Tibial artery (tissue), 4 donors: ENCODE results near the gene PPP1R3G.
"Not testable (repeated sequence)": the region's sequence is repeated elsewhere in the genome, so short reads cannot be mapped to it uniquely, and the experiment has no call there.

Experiments
- DNase-seq, 2 donors: peaks; one replicate each; pipeline ENCODE4 v3.0.0-alpha.2; 2019
- H3K27ac ChIP-seq, 2 donors: fragments of 200-600 bp; sonication (generic) in 1 of 2; 1 replicate in 1 of 2; 2 replicates in 1 of 2; pipeline ENCODE4 v1.5.1; 2018 to 2019; ENCODE audit warnings: mild to moderate bottlenecking in 1 of 2
- H3K27me3 ChIP-seq, 2 donors: fragments of 200-600 bp; sonication (generic) in 1 of 2; one replicate each; pipeline versions ENCODE4 v1.5.1 to v1.6.0; 2016 to 2019
- H3K36me3 ChIP-seq, 3 donors: fragments of 200-600 bp; sonication (generic) in 2 of 3; one replicate each; pipeline ENCODE4 v1.5.1; 2016 to 2019; ENCODE audit warnings: mild to moderate bottlenecking in 2 of 3
- H3K4me1 ChIP-seq, 4 donors: fragments of 200-600 bp; sonication (generic) in 2 of 4; 1 replicate in 3 of 4; 2 replicates in 1 of 4; pipeline ENCODE4 v1.5.1; 2016 to 2019
- H3K4me3 ChIP-seq, 2 donors: fragments of 200-600 bp; sonication (generic) in 1 of 2; 1 replicate in 1 of 2; 2 replicates in 1 of 2; pipeline ENCODE4 v1.5.1; 2018 to 2019; ENCODE audit warnings: mild to moderate bottlenecking in 2 of 2
- H3K9me3 ChIP-seq, 3 donors: fragments of 200-600 bp; sonication (generic) in 1 of 3; one replicate each; pipeline ENCODE4 v1.5.1; 2016 to 2019
- intact Hi-C: fragments of 100-400 bp; cut with DNase I; formaldehyde crosslinking; loops from one replicate; pipeline ENCODE4 v1.15.0; 2023; ENCODE audit warnings: low total_unique reads
- TF ChIP-seq, protein P1 (sequence below), 2 experiments: fragments of 200-600 bp in 1 of 2; fragments of 450-650 bp in 1 of 2; IDR thresholded peaks; one replicate each; pipeline ENCODE4 v1.5.1; 2017 to 2019; ENCODE audit warnings: antibody characterized with exemption in 2 of 2, mild to moderate bottlenecking in 1 of 2, moderate library complexity in 1 of 2

The PPP1R3G gene

DNA sequence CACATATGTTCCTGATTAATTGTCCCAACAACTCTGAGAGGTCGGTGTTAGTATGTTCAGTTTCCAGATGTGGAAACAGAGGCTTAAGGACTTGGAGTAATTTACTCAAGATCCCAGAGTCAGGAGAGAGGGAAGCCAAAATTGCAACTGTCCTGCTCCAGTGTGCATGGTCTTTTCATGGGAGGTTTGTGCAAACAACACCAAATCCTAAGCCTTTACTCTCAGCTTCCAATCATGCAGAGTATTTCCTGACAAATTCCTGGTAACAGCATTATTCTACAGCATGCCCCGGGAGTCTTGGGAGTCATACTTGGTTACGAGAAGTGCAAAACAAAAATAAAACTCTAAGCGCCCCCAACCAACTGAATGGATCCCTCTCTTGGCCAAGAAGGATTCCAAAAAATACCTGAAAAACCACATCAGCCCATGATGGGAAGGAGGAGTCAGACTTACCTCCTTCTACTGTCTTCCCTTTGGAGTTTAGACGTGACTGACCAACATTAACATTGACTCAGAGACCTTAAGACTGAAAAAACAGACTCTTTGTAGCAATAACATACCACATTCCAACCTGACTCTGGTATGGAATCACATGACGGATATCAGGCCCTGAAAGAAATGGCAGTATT is 30.8 kb upstream of the PPP1R3G start:
- no peak overlapping the region for H3K4me3 ChIP-seq
- TF ChIP-seq, protein P1, sequence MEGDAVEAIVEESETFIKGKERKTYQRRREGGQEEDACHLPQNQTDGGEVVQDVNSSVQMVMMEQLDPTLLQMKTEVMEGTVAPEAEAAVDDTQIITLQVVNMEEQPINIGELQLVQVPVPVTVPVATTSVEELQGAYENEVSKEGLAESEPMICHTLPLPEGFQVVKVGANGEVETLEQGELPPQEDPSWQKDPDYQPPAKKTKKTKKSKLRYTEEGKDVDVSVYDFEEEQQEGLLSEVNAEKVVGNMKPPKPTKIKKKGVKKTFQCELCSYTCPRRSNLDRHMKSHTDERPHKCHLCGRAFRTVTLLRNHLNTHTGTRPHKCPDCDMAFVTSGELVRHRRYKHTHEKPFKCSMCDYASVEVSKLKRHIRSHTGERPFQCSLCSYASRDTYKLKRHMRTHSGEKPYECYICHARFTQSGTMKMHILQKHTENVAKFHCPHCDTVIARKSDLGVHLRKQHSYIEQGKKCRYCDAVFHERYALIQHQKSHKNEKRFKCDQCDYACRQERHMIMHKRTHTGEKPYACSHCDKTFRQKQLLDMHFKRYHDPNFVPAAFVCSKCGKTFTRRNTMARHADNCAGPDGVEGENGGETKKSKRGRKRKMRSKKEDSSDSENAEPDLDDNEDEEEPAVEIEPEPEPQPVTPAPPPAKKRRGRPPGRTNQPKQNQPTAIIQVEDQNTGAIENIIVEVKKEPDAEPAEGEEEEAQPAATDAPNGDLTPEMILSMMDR (IDR thresholded peaks at IDR 0.05) = no peak
- H3K4me1 ChIP-seq = peaks cover 0 to 22% (median 0%) of the 10 kb centered on the region in 4 donors
- H3K9me3 ChIP-seq = peaks cover 0 to 17% (median 12%) of the 10 kb centered on the region in 3 donors
- no peak for DNase-seq
- intact Hi-C loops = no loop called here
- H3K27ac ChIP-seq = no peak overlapping the region
- H3K36me3 ChIP-seq = no peaks in the 10 kb centered on the region
- no peaks in the 10 kb centered on the region for H3K27me3 ChIP-seq

DNA sequence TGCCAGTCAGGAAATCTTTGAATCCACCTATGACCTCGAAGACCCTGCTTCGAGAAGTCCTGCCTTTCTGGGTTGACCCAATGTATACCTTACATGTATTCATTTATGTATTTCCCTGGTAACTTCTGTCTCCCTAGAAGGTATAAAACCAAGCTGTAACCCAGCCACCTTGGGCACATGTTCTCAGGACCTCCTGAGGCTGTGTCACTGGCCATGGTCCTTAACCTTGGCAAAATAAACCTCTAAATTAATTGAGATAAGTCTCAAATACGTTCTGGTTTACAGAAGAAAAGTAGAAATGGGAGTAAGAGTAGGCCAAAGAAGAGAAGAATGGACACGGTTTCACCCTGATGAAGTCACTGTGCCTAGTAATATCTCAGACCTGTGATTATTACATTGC is 30.0 kb upstream of the PPP1R3G start:
- no peak overlapping the region for H3K27ac ChIP-seq
- TF ChIP-seq, protein P1 (IDR thresholded peaks at IDR 0.05) = no peak
- DNase-seq = no peak
- peaks cover 0 to 22% (median 0%) of the 10 kb centered on the region in 4 donors for H3K4me1 ChIP-seq
- peaks cover 0 to 17% (median 12%) of the 10 kb centered on the region in 3 donors for H3K9me3 ChIP-seq
- H3K27me3 ChIP-seq = no peaks in the 10 kb centered on the region
- intact Hi-C loops = no loop called here
- H3K36me3 ChIP-seq = no peaks in the 10 kb centered on the region
- no peak overlapping the region for H3K4me3 ChIP-seq

DNA sequence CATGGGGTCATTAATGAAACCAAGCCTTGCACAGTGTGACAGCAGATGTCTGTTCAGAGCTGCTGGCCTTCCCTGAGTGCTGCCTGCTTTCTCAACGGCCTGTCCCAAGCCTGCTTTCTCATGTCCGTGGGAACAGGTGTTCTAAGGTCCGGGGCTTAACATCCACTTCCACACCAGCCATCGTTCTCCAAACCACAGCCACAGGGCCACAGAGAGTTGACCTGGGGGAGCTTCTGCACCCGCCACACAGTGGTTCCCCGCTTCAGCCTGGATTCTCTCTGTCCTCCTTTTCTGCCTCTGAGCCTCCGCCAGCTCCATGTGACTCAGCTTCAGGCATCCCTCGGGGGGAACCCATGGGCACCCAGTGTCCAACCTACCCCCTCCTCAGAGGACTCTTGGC is 26.9 kb upstream of the PPP1R3G start:
- no peak for DNase-seq
- intact Hi-C loops = no loop called here
- Histone ChIP-seq H3K4me1 (peaks cover 0 to 22% (median 0%) of the 10 kb centered on the region in 4 donors), H3K36me3 (no peaks in the 10 kb centered on the region), H3K27me3 (no peaks in the 10 kb centered on the region), H3K4me3 (no peak overlapping the region), H3K27ac (no peak overlapping the region), H3K9me3 (no peaks in the 10 kb centered on the region)
- TF ChIP-seq, protein P1 (IDR thresholded peaks at IDR 0.05) = no peak

DNA sequence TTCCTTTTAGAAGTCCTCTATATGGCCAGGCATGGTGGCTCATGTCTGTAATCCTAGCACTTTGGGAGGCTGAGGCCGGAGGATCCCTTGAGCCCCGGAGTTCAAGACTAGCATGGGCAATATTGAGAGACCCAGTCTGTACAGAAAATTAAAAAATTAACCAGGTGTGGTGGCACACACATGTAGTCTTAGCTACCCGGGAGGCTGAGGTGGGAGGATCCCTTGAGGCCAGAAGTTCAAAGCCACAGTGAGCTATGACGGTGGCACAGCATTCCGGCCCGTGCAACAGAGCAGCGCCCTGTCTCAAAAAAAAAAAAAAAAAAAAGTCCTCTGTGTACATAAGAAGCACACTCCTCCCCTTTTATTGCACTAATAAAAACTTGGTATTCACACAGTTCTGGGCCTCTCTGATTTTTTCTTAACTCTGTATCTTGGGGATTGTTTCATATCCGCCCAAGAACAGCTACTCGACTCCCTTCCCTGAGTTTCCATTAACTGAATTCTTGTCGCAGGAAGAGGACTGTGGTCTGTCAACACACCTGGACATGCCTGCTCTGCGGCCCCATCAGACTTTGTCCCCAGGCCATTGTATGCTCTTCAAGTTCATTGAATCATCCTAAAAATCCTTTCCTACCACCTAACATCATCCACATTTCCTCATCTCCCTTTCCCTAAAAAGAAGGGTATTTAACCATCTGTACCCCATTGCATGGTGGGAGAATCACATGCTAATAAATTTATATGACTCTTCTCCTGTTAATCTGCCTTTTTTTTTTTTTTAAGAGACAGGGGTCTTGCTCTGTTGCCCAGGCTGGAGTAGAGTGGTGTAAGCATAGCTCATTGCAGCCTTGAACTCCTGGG is 25.9 kb upstream of the PPP1R3G start:
- no peak for DNase-seq
- Histone ChIP-seq H3K9me3 (no peaks in the 10 kb centered on the region), H3K36me3 (no peaks in the 10 kb centered on the region), H3K4me1 (peaks cover 0 to 17% (median 0%) of the 10 kb centered on the region in 4 donors), H3K4me3 (no peak overlapping the region), H3K27ac (no peak overlapping the region), H3K27me3 (no peaks in the 10 kb centered on the region)
- TF ChIP-seq, protein P1 (IDR thresholded peaks at IDR 0.05) = no peak
- intact Hi-C loops = no loop called here

DNA sequence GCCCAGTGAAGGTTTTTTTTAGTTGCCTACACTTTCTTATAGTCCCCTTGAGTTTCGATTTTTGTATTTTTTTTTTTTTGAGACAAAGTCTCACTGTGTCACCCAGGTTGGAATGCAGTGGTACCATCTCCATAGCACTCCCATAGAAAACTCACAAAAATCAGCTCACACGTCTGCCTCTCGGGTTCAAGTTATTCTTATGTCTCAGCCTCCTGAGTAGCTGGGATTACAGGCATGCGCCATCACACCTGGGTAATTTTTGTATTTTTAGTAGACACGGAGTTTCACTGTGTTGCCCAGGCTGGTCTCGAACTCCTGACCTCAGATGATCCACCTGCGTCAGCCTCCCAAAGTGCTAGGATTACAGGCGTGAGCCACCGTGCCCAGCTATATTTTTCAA is 24.7 kb upstream of the PPP1R3G start:
- H3K27ac ChIP-seq, intact Hi-C loops, H3K27me3 ChIP-seq, H3K4me3 ChIP-seq, H3K9me3 ChIP-seq, H3K36me3 ChIP-seq, DNase-seq: not testable (repeated sequence)
- H3K4me1 ChIP-seq = peaks cover 0 to 11% (median 0%) of the 10 kb centered on the region in 4 donors

DNA sequence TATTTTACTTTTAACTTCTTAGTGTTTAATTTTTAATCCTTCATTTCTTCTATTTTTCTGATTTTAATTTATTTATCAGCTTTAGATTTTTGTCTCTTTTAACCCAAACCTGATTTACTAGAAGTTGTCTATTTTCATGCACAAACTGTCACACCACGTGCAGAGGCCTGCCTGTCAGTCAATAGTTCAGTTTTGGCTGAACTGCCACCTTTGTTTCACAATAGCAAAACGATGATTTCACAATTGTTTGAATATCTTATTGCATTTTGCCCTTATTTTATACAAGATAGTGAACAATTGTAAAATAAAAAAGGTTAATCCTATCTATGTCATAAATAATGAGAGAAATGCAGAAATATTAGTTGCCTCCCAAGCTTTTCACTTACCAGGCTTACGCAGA is 24.0 kb upstream of the PPP1R3G start:
- TF ChIP-seq, protein P1 (IDR thresholded peaks at IDR 0.05) = no peak
- Histone ChIP-seq H3K36me3 (no peaks in the 10 kb centered on the region), H3K27ac (no peak overlapping the region), H3K4me1 (peaks cover 0 to 11% (median 0%) of the 10 kb centered on the region in 4 donors), H3K4me3 (no peak overlapping the region), H3K27me3 (no peaks in the 10 kb centered on the region), H3K9me3 (no peaks in the 10 kb centered on the region)
- no peak for DNase-seq
- intact Hi-C loops = no loop called here
